ENCODE data around the gene TELO2.
A peak's percentile ranks its signal among the peaks of the same experiment; 100 is the strongest.
"Not testable (repeated sequence)": the region's sequence is repeated elsewhere in the genome, so short reads cannot be mapped to it uniquely, and the experiment has no call there.

The TELO2 gene

DNA sequence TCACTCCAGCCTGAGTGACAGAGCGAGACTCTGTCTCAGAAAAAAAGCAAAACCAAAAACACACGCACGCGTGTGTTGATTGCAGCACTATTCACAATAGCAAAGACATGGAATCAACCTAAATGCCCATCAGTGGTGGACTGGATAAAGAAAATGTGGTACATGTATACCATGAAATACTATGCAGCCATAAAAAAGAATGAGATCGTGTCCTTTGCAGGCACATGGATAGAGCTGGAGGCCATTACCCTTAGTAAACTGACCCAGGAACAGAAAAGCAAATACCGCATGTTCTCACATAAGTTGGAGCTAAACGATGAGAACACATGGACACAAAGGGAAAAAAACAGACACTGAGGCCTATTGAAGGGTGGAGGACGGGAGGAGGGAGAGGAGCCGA is 14.2 kb upstream of the TELO2 start:
- not testable (repeated sequence) for DNase-seq

DNA sequence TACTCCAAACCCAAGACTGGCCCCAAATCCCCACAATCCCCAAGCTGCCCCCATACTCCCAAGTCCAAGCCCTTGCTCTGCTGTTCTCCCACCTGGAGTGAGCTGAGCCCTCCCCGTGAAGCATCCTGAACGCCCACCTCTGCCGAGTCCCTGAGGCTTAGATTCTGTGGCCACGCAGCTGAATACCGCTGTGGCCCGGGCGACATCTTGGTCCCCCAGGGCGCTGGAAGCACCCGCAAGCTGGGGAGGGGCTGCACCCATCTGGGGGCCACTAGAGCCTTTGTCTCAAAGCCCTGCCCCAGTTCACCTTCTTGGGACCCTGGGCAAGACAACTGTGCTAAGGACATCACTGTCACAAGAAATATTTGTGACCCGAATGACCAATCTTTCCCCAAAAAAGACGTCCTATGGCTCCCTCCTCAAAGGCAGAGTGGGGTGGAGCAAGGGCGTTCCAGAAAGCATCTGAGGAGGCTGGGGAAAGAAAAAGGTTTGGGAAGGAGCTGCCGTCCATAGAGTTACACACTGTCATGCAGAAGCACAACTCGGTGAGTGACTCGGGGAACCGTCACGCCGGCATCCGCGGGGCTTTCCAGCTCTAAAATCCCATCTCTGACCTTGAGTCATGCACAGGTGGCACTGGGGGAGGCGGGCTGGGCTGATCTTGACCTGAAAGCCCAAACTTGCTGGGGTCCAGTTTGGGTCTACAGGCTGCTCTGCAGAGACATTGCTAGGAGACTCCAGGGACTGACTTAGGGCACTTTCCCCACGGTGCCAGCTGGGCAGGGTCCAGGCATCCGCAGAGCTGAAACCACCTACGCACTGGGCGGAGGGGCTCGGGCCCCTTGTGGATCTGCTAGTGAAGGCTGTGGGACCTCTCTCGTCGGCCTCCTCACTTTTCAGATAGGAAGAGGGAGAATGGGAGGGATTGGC is 11.0 kb upstream of the TELO2 start:
- DNase-seq: no peak

DNA sequence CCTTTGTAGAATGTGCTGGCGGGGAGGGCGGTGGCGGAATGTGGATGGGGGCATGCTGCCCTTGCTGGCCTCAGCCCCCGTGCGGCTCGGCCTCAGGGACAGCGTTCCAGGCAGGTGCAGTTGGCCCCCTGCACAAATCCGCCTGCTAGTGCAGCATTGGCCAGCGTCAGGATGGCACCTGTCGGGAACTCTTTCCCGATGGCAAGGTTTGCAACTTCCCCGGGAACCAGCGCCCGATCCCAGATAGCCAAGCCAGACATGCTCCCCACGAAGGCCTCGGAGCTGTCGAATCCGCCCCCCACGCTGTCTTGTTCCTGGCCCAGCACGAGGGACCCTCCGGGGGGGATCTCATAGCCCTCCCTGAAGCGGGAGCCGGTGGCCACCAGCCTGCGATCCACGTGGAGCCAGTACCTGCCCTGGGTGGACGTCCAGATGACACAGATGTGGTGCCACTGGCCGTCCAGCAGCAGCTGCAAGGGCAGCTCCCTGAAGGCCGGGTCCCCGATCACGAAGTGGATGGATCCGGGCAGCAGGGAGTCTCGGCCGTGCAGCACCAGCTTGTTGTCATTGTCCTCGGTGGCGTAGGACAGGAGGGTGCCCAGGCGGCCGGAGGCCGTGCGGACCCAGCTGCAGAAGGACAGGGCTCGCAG is 7.2 kb upstream of the TELO2 start:
- DNase-seq: no peak

DNA sequence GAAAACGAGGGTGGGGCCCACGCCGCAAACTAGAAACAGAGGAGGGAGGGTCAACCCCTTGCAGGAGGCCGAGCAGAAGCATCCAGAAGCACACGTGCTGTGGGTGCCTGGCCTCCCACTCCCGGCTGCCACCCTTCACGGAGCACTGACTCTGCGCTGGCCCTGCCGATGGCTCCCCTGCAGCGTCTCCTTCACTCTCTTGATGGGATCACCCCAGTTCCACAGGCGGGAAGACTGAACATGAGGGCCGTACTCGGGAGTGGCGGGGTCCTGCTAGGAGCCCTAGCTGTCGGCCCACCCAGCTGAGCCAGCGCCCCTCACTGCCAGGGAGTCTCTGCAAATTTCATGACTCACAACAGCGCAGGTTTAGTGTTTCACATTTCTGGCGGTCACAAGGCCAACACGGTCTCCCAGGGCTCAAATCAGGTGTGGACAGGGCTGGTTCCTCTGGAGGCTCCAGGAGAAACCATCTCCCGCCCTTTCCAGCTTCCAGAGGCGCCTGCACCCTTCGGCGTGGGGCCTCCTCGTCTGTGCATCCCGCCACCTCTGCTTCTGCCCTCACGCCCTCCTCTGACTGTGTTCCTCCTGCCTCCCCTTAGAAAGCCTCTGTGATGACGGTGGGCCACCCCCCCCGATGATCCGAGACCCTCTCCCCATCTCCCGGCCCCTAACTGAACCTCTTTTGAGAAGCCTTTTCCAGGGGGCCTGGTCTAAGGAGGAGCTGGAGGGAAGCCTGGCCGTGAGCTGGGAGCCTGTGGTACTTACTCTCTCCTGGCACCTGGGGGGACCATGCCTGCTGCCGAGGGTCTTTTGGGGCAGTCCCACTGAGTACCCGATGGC is 6.4 kb upstream of the TELO2 start:
- no peak for DNase-seq

DNA sequence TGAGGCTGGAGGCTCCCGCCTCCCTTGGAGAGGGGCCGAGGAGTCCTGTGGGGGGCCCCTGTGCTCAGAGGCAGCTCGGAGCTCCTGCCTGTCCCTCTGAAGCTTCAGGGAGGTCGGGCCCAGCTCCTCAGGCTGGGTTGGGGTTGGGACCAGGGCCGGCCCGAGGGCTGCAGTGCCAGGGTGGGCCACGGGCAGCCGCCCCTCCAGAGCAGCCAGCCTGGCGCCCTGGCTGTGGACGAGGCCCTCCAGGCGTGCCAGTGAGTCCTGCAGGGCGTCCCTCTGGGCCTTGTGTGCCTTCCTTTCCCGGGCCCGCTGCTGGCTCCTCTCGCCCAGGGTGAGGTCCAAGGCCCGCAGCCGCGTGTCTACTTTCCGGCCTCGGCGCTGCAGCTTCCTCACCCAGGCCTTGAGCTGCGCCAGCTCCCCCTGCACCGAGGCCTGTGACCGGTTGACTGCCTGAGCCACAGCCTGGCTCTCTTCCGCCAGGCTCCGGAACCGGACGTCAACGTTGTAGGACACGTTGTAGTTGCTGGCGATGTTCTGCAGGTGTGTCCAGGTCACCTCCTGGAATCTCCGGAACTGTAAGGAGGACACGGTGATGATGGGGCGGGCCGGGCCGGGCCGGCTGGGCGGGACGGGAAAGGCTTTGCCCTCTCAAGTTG is 5.6 kb upstream of the TELO2 start:
- DNase-seq: no peak

DNA sequence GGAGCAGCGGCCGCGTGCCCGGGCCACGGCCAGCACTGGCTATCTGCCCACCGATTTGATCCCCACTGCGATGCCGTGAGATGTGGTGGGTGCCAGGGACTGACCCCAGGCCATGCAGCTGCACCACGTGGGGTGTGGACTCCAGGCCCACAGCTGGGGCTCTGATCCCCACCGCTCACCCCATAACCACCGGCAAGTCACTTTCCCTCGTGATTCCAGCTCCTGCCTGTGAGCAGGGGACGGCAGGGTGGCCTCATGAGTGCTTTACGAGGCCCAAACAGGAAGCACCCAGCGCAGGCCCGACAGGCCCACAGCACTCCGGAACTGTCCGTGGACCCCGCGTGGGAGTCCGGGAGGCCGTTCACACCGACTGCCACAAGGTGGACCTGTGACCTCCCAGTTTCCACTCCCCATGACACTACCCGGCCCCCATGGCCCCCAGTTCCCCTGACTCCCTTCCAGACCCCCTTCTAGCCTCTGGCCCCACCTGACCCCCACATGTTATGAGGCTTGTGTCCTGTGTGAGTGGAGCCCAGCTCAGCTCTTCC is 5.0 kb upstream of the TELO2 start:
- DNase-seq: no peak

DNA sequence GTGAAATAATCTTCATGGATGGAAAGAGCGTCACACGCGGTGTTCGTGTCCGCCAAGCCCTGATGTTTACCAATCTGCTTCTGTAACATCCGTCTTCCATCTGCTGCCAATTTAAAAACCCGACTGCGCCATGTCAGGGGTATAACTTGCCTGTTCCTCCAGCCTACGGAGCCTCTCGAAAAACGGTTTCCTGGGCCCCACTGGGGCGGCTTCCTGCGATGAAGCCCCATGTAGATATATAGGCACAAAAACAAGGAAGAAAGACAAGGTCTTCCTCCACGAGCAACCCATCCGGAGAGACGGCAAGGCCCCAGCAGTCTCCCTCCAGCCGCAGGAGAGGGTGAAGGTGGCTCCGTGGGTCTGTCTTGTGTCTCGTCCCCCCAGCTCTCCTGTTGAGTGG is 4.5 kb upstream of the TELO2 start, which contains the start of gene PTX4:
Gene PTX4, minus strand, starts transcription at position 326 of the 400 bp plus-strand sequence. Its CDS starts 35 bp downstream, at position 291.
- no peak for DNase-seq

DNA sequence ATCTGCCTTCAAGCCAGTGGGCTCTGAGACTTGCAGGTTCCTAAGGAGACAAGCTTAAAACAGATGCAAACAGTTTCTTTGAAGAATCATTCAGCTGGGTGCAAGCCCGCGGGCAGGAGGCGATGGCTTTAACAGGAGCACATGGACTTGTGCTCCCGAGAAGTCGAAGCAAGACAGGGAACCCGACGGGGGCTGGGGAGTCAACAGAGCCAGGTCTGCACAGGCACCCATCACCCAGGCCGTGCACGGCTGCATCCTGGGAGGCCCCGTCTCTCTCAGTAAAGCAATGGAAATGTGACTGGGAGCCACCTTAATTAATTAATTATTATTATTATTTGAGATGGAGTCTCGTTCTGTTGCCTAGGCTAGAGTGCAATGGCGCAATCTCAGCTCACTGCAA is 4.1 kb upstream of the TELO2 start:
- DNase-seq: no peak

DNA sequence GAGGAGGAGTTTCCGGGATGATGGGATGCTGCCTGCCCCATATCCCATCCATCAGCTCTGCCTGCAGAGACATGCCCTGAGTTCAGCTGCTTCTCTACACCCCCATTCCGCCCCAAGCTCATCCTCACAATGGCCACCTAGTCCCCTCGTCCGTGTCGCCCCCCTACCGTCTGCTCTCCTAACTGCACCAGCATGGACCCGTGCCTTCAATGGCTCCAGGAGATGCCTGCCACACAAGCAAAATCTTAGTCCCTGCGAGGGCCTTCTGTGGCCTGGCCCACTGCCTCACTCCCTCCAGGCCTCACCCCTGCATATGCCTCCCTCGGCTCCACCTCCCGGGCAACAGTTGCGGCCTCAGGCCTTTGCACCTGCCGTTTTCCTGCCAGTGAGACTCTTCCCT is 1.8 kb upstream of the TELO2 start:
- no peak for DNase-seq

DNA sequence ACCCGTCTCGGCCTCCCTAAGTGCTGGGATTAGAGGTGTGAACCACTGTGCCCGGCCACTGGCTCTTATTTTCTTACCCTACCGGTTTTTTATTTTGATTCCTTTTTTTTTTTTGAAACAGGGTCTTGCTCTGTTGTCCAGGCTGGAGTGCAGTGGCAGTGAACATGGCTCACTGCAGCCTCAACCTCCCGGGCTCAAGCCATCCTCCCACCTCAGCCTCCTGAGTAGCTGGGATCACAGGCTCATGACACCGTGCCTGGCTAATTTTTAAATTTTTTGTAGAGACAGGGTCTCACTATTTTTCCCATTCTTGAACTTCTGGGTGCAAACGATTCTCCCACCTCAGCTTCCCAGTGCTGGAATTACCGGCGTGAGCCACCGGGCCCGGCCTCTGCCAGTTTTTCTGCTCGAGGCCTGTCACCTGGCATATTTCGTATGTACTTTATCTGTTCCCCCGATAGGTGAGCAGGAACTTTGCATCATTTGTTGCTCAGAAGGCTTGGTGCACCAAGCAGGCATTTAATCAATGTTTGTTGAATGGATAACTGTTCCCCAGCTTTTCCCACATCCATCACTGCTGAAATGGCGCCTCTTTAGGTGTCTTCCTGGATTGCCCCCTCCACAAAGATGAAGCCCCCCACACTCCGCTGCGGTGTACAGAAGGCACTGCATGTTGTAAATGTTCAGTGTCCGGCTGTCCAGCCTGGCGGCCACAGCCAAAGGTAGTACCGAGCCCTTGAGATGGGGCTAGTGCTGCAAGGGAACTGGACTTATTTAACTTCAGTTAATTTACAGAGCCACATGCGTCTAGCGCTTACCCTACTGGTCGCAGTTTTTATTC is 858 bp upstream of the TELO2 start:
- DNase-seq: no peak

DNA sequence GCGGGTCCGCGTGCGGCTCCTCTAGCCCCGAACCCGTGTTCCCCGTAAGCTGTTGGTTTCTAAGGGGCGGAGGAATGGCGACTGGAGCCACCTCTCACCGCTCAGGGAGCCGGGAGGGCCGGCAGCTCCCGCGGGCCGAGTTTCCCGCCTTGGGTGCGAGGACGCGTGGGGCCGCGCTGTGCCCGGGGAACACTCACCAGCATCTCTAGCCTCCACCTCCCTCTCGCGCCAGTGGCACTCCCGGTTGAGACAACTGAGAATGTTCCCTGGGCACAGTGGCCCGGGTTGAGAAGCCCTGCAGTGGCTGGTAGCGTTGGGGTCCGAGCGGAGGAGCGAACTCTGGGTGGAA is 560 bp downstream of the TELO2 start:
- DNase-seq: peak in 1 of 2 experiments; percentile 52

DNA sequence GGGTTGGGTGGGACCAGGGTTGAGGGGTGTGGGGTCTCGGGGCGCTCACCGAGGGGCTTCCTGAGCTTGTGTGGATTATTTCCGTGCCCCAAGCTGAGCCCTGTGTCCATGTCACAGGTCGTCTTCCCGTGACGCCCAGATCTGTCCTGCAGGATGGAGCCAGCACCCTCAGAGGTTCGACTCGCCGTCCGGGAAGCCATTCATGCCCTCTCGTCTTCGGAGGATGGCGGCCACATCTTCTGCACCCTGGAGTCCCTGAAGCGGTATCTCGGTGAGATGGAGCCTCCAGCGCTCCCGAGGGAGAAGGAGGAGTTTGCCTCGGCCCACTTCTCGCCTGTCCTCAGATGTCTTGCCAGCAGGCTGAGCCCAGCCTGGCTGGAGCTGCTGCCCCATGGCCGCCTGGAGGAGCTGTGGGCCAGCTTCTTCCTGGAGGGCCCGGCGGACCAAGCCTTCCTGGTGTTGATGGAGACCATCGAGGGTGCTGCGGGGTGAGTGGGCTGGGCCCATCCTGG is 1.0 kb downstream of the TELO2 start:
- peak in 1 of 2 experiments; percentile 37 for DNase-seq

DNA sequence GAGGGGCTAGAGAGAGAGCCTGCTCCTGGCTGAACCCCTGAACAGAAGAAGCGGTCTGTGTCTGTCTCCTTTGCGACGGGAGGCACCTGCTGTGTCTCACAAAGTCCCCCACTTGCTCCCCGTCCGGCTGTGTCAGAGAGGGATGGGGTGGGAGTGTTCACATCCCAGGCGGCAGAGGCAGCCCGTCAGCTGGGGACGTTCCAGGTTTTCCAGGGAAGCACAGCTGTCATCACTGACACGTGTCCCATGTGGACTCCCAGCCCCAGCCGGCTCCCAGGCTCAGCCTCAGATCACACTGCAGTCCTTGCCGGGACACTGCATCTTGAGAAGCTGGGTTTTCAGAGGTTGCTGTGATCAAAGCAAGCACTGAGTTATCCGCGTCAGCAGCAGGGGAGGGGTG is 1.6 kb downstream of the TELO2 start:
- no peak for DNase-seq

DNA sequence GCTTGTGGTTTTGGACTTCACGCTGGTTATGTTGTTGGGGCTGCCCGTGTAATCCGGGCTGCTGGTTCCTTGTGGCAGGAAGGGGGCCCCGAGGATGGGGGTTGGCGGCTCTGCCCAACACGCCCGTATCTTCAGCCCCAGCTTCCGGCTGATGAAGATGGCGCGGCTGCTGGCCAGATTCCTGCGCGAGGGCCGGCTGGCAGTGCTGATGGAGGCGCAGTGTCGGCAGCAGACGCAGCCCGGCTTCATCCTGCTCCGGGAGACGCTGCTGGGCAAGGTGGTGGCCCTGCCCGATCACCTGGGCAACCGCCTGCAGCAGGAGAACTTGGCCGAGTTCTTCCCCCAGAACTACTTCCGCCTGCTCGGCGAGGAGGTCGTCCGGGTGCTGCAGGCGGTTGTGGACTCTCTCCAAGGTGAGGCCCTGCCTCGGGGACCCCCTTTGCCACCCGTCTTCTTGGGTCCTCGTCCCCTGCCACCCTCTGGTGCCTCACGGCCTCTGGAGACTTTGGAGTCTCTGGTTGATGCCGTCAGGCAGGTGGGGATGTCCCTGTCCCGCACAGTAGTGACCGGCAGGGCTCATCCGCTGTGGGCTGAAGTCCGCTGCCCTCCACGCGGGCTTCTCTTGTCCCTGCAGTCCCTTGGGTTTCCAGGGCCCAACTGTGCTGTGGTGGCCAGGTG is 2.2 kb downstream of the TELO2 start:
- DNase-seq: no peak

DNA sequence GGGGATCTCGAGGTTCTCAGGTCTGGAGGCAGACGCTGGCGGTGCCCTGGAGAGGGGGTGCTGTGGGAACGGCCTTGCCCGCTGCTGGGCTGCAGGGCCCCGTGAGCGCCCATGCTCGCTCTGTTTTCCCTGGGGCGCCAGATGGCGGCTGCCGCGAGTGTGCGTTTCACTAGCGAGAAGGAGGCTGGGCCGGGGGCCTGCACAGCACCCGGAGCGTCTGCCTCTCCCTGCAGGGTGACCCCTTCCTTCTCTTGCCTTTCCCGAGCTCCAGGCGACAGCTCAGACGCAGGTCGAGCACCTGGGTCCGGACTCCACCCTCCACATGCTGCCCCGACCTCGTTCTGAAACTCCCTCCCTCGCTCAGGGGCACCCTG is 2.7 kb downstream of the TELO2 start:
- DNase-seq: no peak

DNA sequence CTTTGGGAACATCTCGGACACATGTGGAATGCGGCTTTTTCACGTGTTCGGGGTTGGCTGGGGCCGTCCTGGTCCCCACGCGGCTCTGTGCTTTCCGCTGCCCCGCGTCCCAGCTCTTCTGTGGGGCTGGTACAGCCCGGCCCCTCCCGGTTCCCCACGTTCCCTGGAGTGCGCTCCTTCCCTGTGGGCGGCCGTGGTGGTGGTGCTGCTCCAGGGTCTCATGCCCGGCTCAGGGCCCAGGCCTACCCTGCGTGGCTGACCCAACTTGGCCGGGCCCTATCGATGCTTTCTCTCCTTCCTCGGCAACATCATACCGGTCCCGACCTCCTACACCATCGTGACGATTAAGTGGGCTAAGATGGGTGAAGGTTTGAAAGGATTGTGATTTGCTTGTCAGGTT is 3.3 kb downstream of the TELO2 start:
- no peak for DNase-seq

DNA sequence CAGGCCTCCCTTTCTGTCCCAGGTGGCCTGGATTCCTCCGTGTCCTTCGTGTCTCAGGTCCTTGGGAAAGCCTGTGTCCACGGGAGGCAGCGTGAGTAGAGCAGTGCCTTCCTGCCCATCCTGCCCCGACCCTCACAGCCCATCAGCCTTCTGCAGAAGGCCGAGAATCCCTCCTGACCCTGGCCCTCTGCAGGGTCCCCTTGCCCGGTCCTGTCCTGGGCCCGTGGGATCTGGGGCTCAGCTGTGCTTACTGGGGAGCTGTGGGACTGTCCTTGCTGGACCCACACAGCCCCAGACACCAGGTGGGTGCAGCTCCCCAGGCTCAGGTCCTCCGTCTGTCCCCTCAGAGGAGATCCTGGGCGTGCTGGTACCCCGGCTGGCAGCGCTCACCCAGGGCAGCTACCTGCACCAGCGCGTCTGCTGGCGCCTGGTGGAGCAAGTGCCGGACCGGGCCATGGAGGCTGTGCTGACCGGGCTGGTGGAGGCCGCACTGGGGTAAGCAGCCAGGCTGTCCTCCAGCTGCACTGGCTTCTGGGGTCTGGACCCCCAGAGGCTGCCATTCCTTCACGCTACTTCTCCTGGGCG is 3.9 kb downstream of the TELO2 start:
- DNase-seq: no peak

DNA sequence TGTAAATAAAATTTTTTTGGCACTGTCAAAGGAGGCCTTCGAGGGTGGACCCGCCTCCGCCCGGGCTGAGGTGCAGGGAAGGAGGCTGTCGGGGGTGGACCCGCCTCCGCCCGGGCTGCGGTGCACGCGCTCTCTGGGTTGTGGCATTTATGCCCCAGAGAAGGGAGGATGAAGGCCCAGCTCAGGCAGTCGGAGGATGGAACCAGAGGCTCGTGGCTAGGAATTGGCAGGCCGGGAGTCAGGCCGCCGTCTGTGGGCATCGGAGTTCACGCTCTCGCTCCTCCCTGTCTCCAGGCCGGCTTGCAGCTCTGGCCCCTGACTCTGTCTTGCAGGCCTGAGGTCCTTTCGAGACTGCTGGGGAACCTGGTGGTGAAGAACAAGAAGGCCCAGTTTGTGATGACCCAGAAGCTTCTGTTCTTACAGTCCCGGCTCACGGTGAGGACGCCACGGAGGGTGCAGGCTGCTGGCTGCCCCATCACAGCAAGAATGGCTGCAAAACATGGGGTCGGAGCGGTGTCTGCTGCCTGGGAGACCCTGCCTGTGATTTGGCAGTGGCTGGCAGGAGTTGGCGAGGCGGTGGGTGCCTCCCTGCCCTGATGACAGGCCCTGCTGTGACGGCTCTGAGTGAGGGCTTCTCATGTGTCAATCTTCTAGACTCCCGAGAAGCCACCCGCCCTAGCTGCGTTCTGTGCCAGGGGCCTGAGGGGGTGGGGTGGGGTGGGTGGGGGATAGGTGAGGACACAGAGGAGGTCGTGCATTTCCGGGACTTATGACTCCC is 5.9 kb downstream of the TELO2 start:
- no peak for DNase-seq

DNA sequence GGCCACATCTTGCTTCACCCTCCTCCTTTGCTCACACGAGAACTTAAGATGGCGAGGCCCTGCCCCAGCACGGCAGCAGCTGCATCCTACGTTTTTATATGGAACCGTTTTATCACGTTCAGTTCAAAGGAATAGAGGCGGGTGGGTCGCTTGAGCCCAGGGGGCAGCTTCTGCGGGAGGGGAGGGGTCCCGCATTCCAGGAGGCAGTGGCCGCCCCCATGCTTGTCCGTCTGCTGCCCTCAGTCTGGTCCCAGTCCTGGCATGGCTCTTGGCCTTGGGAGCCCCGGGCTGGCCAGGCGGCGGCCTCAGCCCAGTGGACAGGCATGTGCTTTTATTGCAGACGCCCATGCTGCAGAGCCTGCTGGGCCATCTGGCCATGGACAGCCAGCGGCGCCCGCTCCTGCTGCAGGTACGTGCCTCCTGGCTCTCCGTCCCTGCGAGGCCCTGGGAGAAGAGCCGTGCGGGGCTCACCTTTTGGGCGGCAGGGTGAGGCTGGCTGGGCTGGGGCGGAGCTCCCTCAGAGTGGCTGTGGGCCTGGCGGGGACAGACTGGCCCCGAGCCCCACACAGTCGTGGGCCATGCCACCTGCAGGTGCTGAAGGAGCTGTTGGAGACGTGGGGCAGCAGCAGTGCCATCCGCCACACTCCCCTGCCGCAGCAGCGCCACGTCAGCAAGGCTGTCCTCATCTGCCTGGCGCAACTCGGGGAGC is 6.8 kb downstream of the TELO2 start:
- no peak for DNase-seq

Measured in NCI-H526 (cell line).